SK-N-SH (cell line): Measurements from ENCODE around the gene TSPAN7. TPM values are rescaled to one million over a fixed set of nuclear protein-coding genes. Genes with fewer than 3 reads are reported as not detected.

Source experiments
- CTCF ChIA-PET: fragments of 300-600, 350-600 bp; formaldehyde crosslinking; extraction: SDS; loops from one replicate; lab custom pipeline; 2021; lab: Yijun Ruan, JAX
- POLR2A ChIA-PET: fragments of 350-600 bp; sonication (Branson Sonifier 250); formaldehyde crosslinking; extraction: SDS; loops from one replicate; lab custom pipeline; 2020; ENCODE audit warnings: antibody characterized with exemption, inconsistent platforms; lab: Yijun Ruan, JAX
- DNase-seq: peaks from one replicate; pipeline ENCODE4 v3.0.0; 2012
- H2AFZ ChIP-seq: fragments of 200-600 bp; sonication (generic); 2 replicates; pipeline ENCODE4 v1.8.1; 2016; ENCODE audit warnings: antibody characterized with exemption, mild to moderate bottlenecking, low read depth
- H3F3A ChIP-seq: fragments of 200-600 bp; sonication (generic); replicated peaks from 2 replicates; pipeline ENCODE3; 2016; ENCODE audit warnings: antibody characterized with exemption, mild to moderate bottlenecking; ENCODE audit not compliant: insufficient read depth
- H3K27ac ChIP-seq, 2 experiments: fragments of 200-500 bp in 1 of 2; fragments of 200-600 bp in 1 of 2; sonication (Bioruptor generic) in 1 of 2; sonication (generic), shearing (Covaris generic) in 1 of 2; 2 replicates each; pipeline versions ENCODE4 v1.5.1 to v1.6.1; 2014 to 2016; ENCODE audit warnings: low read depth in 2 of 2, inconsistent platforms in 1 of 2, low read length in 1 of 2, mild to moderate bottlenecking in 1 of 2, mixed read lengths in 1 of 2
- H3K27me3 ChIP-seq: fragments of 200-600 bp; sonication (generic), shearing (Covaris generic); 2 replicates; pipeline ENCODE4 v1.6.1; 2016; ENCODE audit warnings: mixed run types; ENCODE audit not compliant: insufficient read depth
- H3K36me3 ChIP-seq, 2 experiments: fragments of 200-500 bp in 1 of 2; fragments of 200-600 bp in 1 of 2; sonication (Bioruptor generic) in 1 of 2; sonication (generic) in 1 of 2; replicated peaks in 1 of 2; 2 replicates each; pipeline versions ENCODE3 to v1.5.1; 2014 to 2016; ENCODE audit warnings: low read length in 1 of 2, mild to moderate bottlenecking in 1 of 2; ENCODE audit not compliant: insufficient read depth in 2 of 2, control insufficient read depth in 1 of 2
- H3K4me1 ChIP-seq, 2 experiments: fragments of 200-500 bp in 1 of 2; fragments of 200-600 bp in 1 of 2; sonication (Bioruptor generic) in 1 of 2; sonication (generic), shearing (Covaris generic) in 1 of 2; 2 replicates each; pipeline versions ENCODE4 v1.5.1 to v1.6.1; 2014 to 2016; ENCODE audit warnings: low read depth in 1 of 2, low read length in 1 of 2, mixed run types in 1 of 2; ENCODE audit not compliant: insufficient read depth in 2 of 2, control insufficient read depth in 1 of 2
- H3K4me2 ChIP-seq: fragments of 200-600 bp; sonication (generic), shearing (Covaris generic); 2 replicates; pipeline ENCODE4 v1.6.1; 2017; ENCODE audit warnings: mixed run types
- H3K4me3 ChIP-seq, 2 experiments: fragments of 200-500 bp in 1 of 2; fragments of 200-600 bp in 1 of 2; sonication (Bioruptor generic) in 1 of 2; sonication (generic), shearing (Covaris generic) in 1 of 2; 2 replicates each; pipeline versions ENCODE4 v1.5.1 to v1.8.1; 2014 to 2016; ENCODE audit warnings: low read depth in 2 of 2, inconsistent platforms in 1 of 2, low read length in 1 of 2, mild to moderate bottlenecking in 1 of 2, mixed read lengths in 1 of 2, moderate library complexity in 1 of 2
- H3K79me2 ChIP-seq: fragments of 200-600 bp; sonication (generic); 2 replicates; pipeline ENCODE4 v1.8.1; 2017; ENCODE audit warnings: mild to moderate bottlenecking; ENCODE audit not compliant: insufficient read depth
- H3K9ac ChIP-seq: fragments of 200-600 bp; sonication (generic); 2 replicates; pipeline ENCODE4 v1.6.1; 2017; ENCODE audit warnings: mixed run types
- H3K9me2 ChIP-seq: fragments of 200-600 bp; sonication (generic); 2 replicates; pipeline ENCODE4 v1.6.1; 2017; ENCODE audit warnings: mixed run types
- H3K9me3 ChIP-seq: fragments of 200-600 bp; sonication (generic); 2 replicates; pipeline ENCODE4 v1.6.1; 2017; ENCODE audit warnings: mixed run types, mild to moderate bottlenecking, moderate library complexity
- H4K20me1 ChIP-seq: fragments of 200-600 bp; sonication (generic); 2 replicates; pipeline ENCODE4 v1.6.1; 2017; ENCODE audit warnings: mild to moderate bottlenecking, mixed run types; ENCODE audit not compliant: insufficient read depth
- TAF1 ChIP-seq: IDR thresholded peaks from 2 replicates; pipeline ENCODE4 v1.6.1; 2012; ENCODE audit warnings: low read depth, mild to moderate bottlenecking, low read length, moderate library complexity, borderline replicate concordance
- WGBS: methylation state at CpG from one replicate; pipeline ENCODE4 v1.1.6; 2017; ENCODE audit warnings: low lambda C conversion rate; 5-methylcytosine and 5-hydroxymethylcytosine counted together
- polyA plus RNA-seq, 3 experiments: library from polyadenylated mRNA; depleted of rRNA; stranded (reverse); fragments of >200 nt; gene quantifications; 2 replicates each; pipeline ENCODE4 v1.2.3, GENCODE V29; 2012
- small RNA-seq, 7 experiments: library from RNA; depleted of rRNA; stranded (forward); fragments of <200 nt; gene quantifications; one replicate each; pipeline ENCODE3, GENCODE V24; 2012

The TSPAN7 gene
- polyA plus RNA-seq, 1 of the 3 experiments (the other 2 are of a cell fraction): 0.39 TPM

DNA sequence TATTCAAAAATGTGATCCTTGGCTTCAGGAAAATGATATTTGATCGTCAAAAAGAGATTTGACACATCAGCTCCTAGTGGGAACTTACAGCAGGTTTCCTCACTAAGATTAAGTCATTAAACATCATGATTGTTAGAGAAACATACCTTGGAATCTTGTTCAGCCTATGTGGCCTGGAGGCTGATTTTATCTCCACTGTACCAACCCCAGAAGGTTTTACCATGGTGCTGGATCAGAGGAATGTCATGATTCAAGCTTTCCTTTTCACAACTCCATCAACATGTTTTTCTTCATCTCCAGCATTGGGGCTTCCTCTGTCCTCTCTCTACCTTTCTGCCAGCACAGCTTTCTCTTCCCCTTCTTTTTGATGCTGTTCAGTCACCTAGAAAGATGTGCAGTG lies 171.5 kb downstream of the TSPAN7 start:
- WGBS: 0% methylated on average over 1 of the region's 1 CpG
- no peak for DNase-seq
- H3K4me2 ChIP-seq: no peak overlapping the region
- ChIA-PET POLR2A (no interaction called here), CTCF (interaction anchor here (0.6 kb wide), 1 partner anchor 418 kb away, joined by 3 read pairs; no protein-coding TSS in a partner anchor)
- no peaks in the 10 kb centered on the region for H4K20me1 ChIP-seq
- H3K9me2 ChIP-seq: no peaks in the 10 kb centered on the region
- no peak overlapping the region for H3K27ac ChIP-seq
- H3K4me1 ChIP-seq: no peaks in the 10 kb centered on the region
- no peak overlapping the region for H3K9ac ChIP-seq
- no peaks in the 10 kb centered on the region for H3K9me3 ChIP-seq
- H3K79me2 ChIP-seq: no peaks in the 10 kb centered on the region
- no peak for TF ChIP-seq TAF1
- H3K27me3 ChIP-seq: no peaks in the 10 kb centered on the region
- H3K4me3 ChIP-seq: no peak overlapping the region
- H2AFZ ChIP-seq: no peak overlapping the region
- no peaks in the 10 kb centered on the region for H3F3A ChIP-seq
- H3K36me3 ChIP-seq: no peaks in the 10 kb centered on the region

Small RNAs within 50 kb of the gene (small RNA-seq; reads per million reads assigned to genes)
- gene RNU7-7P: 0 reads per million in 7 experiments

Other genes with a start within 250 kb of the TSPAN7 start
- gene RPGR, start 234.0 kb upstream of the TSPAN7 start, polyA plus RNA-seq (2012; rRNA removed): 1.2 and 3.0 TPM in 2 replicates
- not detected in 2 replicates for gene OTC, start 208.9 kb upstream of the TSPAN7 start, polyA plus RNA-seq (2012; rRNA removed)
- 30.9 and 35.4 TPM in 2 replicates for gene MID1IP1, start 239.9 kb downstream of the TSPAN7 start, polyA plus RNA-seq (2012; rRNA removed)